ENCODE results near the gene CFAP20DC.

The CFAP20DC gene

DNA sequence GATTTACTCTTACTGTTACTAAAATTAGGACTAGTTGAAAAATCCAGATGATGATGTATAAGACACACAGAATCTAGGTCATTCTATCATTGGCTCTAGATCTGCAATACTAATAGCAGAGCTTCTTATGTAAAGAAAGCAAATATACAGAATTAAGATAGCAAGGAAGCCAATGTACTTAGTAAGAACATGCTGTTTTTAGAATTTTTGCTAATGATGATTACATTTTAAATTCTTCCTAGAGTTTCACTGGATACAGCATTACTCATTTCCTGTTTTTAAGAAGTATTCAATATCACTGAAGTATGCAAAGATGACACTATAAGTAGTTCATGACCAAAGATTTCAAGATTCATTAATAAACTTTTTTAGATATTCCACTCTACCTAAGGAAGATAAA lies 60.7 kb downstream of the CFAP20DC start:
- no peak overlapping the region for H3K27ac ChIP-seq (ENCODE audit: low read depth, low read length)
- H3K4me2 ChIP-seq (ENCODE audit: low read length): peak overlapping the region; percentile 11; the same call in 1 of the 2 replicates
- no peak for TF ChIP-seq EZH2phosphoT487 (IDR thresholded peaks at IDR 0.05; ENCODE audit: borderline replicate concordance, low read length)
- TF ChIP-seq, protein P1, sequence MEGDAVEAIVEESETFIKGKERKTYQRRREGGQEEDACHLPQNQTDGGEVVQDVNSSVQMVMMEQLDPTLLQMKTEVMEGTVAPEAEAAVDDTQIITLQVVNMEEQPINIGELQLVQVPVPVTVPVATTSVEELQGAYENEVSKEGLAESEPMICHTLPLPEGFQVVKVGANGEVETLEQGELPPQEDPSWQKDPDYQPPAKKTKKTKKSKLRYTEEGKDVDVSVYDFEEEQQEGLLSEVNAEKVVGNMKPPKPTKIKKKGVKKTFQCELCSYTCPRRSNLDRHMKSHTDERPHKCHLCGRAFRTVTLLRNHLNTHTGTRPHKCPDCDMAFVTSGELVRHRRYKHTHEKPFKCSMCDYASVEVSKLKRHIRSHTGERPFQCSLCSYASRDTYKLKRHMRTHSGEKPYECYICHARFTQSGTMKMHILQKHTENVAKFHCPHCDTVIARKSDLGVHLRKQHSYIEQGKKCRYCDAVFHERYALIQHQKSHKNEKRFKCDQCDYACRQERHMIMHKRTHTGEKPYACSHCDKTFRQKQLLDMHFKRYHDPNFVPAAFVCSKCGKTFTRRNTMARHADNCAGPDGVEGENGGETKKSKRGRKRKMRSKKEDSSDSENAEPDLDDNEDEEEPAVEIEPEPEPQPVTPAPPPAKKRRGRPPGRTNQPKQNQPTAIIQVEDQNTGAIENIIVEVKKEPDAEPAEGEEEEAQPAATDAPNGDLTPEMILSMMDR (IDR thresholded peaks at IDR 0.05; ENCODE audit: low read depth, low read length, poor library complexity, severe bottlenecking): no peak
- no peaks in the 10 kb centered on the region for H4K20me1 ChIP-seq (ENCODE audit: control insufficient read depth, insufficient read depth, low read depth, low read length)
- H3K4me3 ChIP-seq (ENCODE audit: low read length): no peak overlapping the region
- no peaks in the 10 kb centered on the region for H3K9me3 ChIP-seq (ENCODE audit: control insufficient read depth, insufficient read depth, low read length)
- H3K79me2 ChIP-seq (ENCODE audit: control insufficient read depth, low read length): no peaks in the 10 kb centered on the region
- H3F3A ChIP-seq (ENCODE audit: control insufficient read depth, insufficient read depth): no peaks in the 10 kb centered on the region
- no peaks in the 10 kb centered on the region for H3K9me2 ChIP-seq (replicated peaks; ENCODE audit: control insufficient read depth, low read length)
- H3K27me3 ChIP-seq (ENCODE audit: control insufficient read depth, low read length): no peaks in the 10 kb centered on the region
- H3K36me3 ChIP-seq (ENCODE audit: control insufficient read depth, low read length): no peaks in the 10 kb centered on the region
- peaks cover 16% of the 10 kb centered on the region for H3K4me1 ChIP-seq (ENCODE audit: control insufficient read depth, low read length)

DNA sequence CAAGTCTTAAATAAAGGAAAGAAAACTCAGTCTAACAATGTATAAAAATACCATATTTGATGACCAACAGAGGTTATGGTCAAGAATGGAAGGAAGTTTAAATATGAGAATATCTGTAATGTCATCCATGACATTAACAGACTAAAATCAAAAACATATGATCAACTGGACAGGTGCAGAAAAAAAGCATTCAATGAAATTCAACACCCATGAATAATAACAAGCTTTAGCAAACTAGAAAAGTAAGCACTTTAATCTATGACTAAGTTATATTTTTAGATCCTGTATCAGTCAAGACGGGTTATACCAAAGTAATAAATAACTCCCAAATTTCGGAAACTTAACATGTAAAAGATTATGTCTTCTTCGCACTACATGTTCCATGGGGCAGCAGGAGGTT lies 61.8 kb downstream of the CFAP20DC start:
- no peaks in the 10 kb centered on the region for H3K9me2 ChIP-seq (replicated peaks; ENCODE audit: control insufficient read depth, low read length)
- no peak overlapping the region for H3K27ac ChIP-seq (ENCODE audit: low read depth, low read length)
- TF ChIP-seq EZH2phosphoT487 (IDR thresholded peaks at IDR 0.05; ENCODE audit: borderline replicate concordance, low read length): no peak
- TF ChIP-seq, protein P1 (IDR thresholded peaks at IDR 0.05; ENCODE audit: low read depth, low read length, poor library complexity, severe bottlenecking): no peak
- peaks cover 14% of the 10 kb centered on the region for H3K4me1 ChIP-seq (ENCODE audit: control insufficient read depth, low read length)
- H3K4me3 ChIP-seq (ENCODE audit: low read length): no peak overlapping the region
- no peak overlapping the region for H3K4me2 ChIP-seq (ENCODE audit: low read length)
- no peaks in the 10 kb centered on the region for H3K79me2 ChIP-seq (ENCODE audit: control insufficient read depth, low read length)
- H3K36me3 ChIP-seq (ENCODE audit: control insufficient read depth, low read length): no peaks in the 10 kb centered on the region
- H3F3A ChIP-seq (ENCODE audit: control insufficient read depth, insufficient read depth): no peaks in the 10 kb centered on the region
- no peaks in the 10 kb centered on the region for H3K9me3 ChIP-seq (ENCODE audit: control insufficient read depth, insufficient read depth, low read length)
- H3K27me3 ChIP-seq (ENCODE audit: control insufficient read depth, low read length): no peaks in the 10 kb centered on the region
- H4K20me1 ChIP-seq (ENCODE audit: control insufficient read depth, insufficient read depth, low read depth, low read length): no peaks in the 10 kb centered on the region

DNA sequence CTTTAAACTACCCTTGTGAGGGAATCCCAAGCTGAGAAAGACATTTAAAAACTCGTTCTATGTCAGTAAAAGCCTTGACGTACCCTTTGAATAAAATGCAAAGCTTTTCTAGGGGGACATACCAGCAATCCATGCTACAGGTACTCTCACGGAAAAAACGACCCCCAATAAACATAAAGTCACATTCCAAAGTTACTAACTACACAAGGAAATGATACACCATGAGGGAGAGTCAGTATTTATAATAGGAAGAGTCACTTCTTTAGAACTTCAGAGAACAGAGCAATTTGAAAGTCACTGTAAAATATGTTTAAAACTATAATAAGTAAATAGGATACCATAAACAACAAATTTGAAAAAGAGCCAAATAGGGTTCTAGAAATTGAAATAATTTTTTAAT lies 63.2 kb downstream of the CFAP20DC start:
- Histone ChIP-seq H3K4me3 (ENCODE audit: low read length) (no peak overlapping the region), H3K4me1 (ENCODE audit: control insufficient read depth, low read length) (peaks cover 11% of the 10 kb centered on the region), H3K36me3 (ENCODE audit: control insufficient read depth, low read length) (no peaks in the 10 kb centered on the region), H3F3A (ENCODE audit: control insufficient read depth, insufficient read depth) (no peaks in the 10 kb centered on the region), H3K9me3 (ENCODE audit: control insufficient read depth, insufficient read depth, low read length) (no peaks in the 10 kb centered on the region), H3K27me3 (ENCODE audit: control insufficient read depth, low read length) (no peaks in the 10 kb centered on the region), H3K4me2 (ENCODE audit: low read length) (no peak overlapping the region), H3K79me2 (ENCODE audit: control insufficient read depth, low read length) (no peaks in the 10 kb centered on the region), H3K9me2 (replicated peaks; ENCODE audit: control insufficient read depth, low read length) (no peaks in the 10 kb centered on the region), H4K20me1 (ENCODE audit: control insufficient read depth, insufficient read depth, low read depth, low read length) (no peaks in the 10 kb centered on the region), H3K27ac (ENCODE audit: low read depth, low read length) (no peak overlapping the region)
- no peak for TF ChIP-seq EZH2phosphoT487 (IDR thresholded peaks at IDR 0.05; ENCODE audit: borderline replicate concordance, low read length)
- TF ChIP-seq, protein P1 (IDR thresholded peaks at IDR 0.05; ENCODE audit: low read depth, low read length, poor library complexity, severe bottlenecking): no peak

DNA sequence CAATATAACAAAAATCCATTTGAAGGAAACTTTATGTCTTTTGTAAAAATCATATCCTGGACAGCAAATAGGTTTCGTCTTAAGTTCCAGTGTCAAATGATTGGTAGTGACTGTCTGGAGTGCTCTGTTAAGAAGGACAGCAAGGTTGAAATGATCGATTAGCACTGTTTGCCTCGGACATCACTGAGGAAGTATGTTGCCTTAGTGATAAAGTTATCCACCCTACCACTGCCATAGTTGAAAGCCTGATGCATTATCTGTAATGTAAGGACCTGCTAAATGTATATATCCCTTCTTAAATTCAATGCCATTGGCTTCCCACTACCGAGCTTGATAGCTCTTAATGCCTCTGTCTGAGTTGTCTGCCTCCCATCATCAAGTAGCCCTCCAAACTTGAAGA lies 70.0 kb downstream of the CFAP20DC start:
- no peak for TF ChIP-seq EZH2phosphoT487 (IDR thresholded peaks at IDR 0.05; ENCODE audit: borderline replicate concordance, low read length)
- TF ChIP-seq, protein P1 (IDR thresholded peaks at IDR 0.05; ENCODE audit: low read depth, low read length, poor library complexity, severe bottlenecking): no peak
- no peak overlapping the region for H3K27ac ChIP-seq (ENCODE audit: low read depth, low read length)
- no peaks in the 10 kb centered on the region for H3K9me3 ChIP-seq (ENCODE audit: control insufficient read depth, insufficient read depth, low read length)
- H3F3A ChIP-seq (ENCODE audit: control insufficient read depth, insufficient read depth): no peaks in the 10 kb centered on the region
- H3K27me3 ChIP-seq (ENCODE audit: control insufficient read depth, low read length): no peaks in the 10 kb centered on the region
- no peak overlapping the region for H3K4me3 ChIP-seq (ENCODE audit: low read length)
- no peak overlapping the region for H3K4me2 ChIP-seq (ENCODE audit: low read length)
- no peaks in the 10 kb centered on the region for H3K79me2 ChIP-seq (ENCODE audit: control insufficient read depth, low read length)
- H3K36me3 ChIP-seq (ENCODE audit: control insufficient read depth, low read length): no peaks in the 10 kb centered on the region
- no peaks in the 10 kb centered on the region for H3K9me2 ChIP-seq (replicated peaks; ENCODE audit: control insufficient read depth, low read length)
- peaks cover 11% of the 10 kb centered on the region for H3K4me1 ChIP-seq (ENCODE audit: control insufficient read depth, low read length)
- H4K20me1 ChIP-seq (ENCODE audit: control insufficient read depth, insufficient read depth, low read depth, low read length): no peaks in the 10 kb centered on the region
